KMS-11 (cell line): ENCODE results near the gene ZMAT5.

ENCODE experiments used
- H2AFZ ChIP-seq: fragments of 200-600 bp; sonication (generic); 2 replicates; pipeline ENCODE4 v1.6.1; 2016; ENCODE audit warnings: antibody characterized with exemption, mixed run types, low read depth
- H3K27ac ChIP-seq: fragments of 200-600 bp; sonication (generic); 2 replicates; pipeline ENCODE4 v1.6.1; 2016; ENCODE audit warnings: mild to moderate bottlenecking, mixed run types
- H3K27me3 ChIP-seq: fragments of 200-600 bp; sonication (generic); 2 replicates; pipeline ENCODE4 v1.6.1; 2017; ENCODE audit warnings: mild to moderate bottlenecking, low read depth, mixed run types, moderate library complexity; ENCODE audit not compliant: insufficient read depth
- H3K36me3 ChIP-seq: fragments of 200-600 bp; sonication (generic); 2 replicates; pipeline ENCODE4 v1.6.1; 2017; ENCODE audit warnings: mild to moderate bottlenecking, mixed run types; ENCODE audit not compliant: insufficient read depth
- H3K4me1 ChIP-seq: fragments of 200-600 bp; sonication (generic); 2 replicates; pipeline ENCODE4 v1.6.1; 2016; ENCODE audit warnings: mild to moderate bottlenecking, low read depth, mixed run types; ENCODE audit not compliant: poor library complexity, severe bottlenecking
- H3K4me2 ChIP-seq: fragments of 200-600 bp; sonication (generic); 2 replicates; pipeline ENCODE4 v1.7.0; 2016; ENCODE audit warnings: mild to moderate bottlenecking, mixed run types
- H3K4me3 ChIP-seq: fragments of 200-600 bp; sonication (generic); IDR thresholded peaks from 2 replicates; pipeline ENCODE4 v1.6.1; 2017; ENCODE audit warnings: low read depth, low read length, mixed read lengths; ENCODE audit not compliant: insufficient read depth
- H3K79me2 ChIP-seq: fragments of 200-600 bp; sonication (generic); 2 replicates; pipeline ENCODE4 v1.6.1; 2016; ENCODE audit warnings: low read depth, mixed run types; ENCODE audit not compliant: insufficient read depth
- H3K9ac ChIP-seq: fragments of 200-600 bp; sonication (generic); 2 replicates; pipeline ENCODE4 v1.6.1; 2016; ENCODE audit warnings: mild to moderate bottlenecking, mixed run types
- H4K20me1 ChIP-seq: fragments of 200-600 bp; sonication (generic); 2 replicates; pipeline ENCODE4 v1.6.1; 2016; ENCODE audit warnings: mild to moderate bottlenecking, mixed run types; ENCODE audit not compliant: insufficient read depth
- CTCF ChIP-seq: fragments of 200-600 bp; sonication (generic); conservative IDR thresholded peaks from 2 replicates; pipeline ENCODE4 v1.6.1; 2017; ENCODE audit warnings: low read depth, mild to moderate bottlenecking, antibody characterized with exemption, low read length, moderate library complexity, mixed read lengths

Gene ZMAT5

GRCh38 chr22:29703569-29704195 is 63.1 kb downstream of the ZMAT5 start:
- no peaks in the 10 kb centered on the region for H3K79me2 ChIP-seq
- no peak overlapping the region for H3K9ac ChIP-seq
- no peak overlapping the region for H3K4me2 ChIP-seq
- H3K36me3 ChIP-seq, result no peaks in the 10 kb centered on the region
- no peak overlapping the region for H3K27ac ChIP-seq
- H3K4me1 ChIP-seq, result no peaks in the 10 kb centered on the region
- peaks cover 6% of the 10 kb centered on the region; the same call in 1 of the 2 replicates for H3K27me3 ChIP-seq
- H3K4me3 ChIP-seq, result no peak overlapping the region
- no peaks in the 10 kb centered on the region for H4K20me1 ChIP-seq
- no peak overlapping the region for H2AFZ ChIP-seq
- TF ChIP-seq CTCF, result no peak

DNA sequence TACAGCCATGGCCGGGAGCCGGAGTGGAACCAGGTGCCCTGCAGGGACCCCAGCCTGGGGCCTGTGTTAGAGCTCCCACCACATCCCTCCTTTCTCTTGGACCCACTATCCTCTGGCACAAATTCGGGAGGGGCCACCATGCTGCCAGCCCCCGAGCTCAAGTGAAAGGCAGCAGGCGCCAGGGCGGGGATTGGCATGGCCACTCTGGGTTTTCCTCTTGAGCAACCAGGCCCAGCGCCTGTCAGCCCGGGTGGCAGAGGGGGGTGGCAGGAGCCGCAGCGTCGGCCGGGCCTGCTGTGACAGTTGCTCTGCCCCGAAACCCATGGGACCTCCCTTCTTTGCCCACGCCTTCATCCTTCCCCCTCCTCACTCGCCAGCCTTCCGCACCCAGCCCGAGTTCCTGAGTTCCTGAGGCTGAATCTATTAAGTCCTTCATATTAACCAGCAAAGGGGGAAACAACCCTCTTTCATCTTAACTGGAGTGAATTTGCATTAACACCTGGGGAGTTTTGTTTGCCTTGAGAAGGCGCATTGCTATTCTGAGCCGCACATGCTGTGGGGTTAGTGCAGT is 63.8 kb downstream of the ZMAT5 start:
- H2AFZ ChIP-seq, result no peak overlapping the region
- H3K4me1 ChIP-seq, result no peaks in the 10 kb centered on the region
- TF ChIP-seq CTCF, result no peak
- no peaks in the 10 kb centered on the region for H3K79me2 ChIP-seq
- no peak overlapping the region for H3K4me3 ChIP-seq
- no peak overlapping the region for H3K9ac ChIP-seq
- H3K36me3 ChIP-seq, result no peaks in the 10 kb centered on the region
- H4K20me1 ChIP-seq, result no peaks in the 10 kb centered on the region
- H3K27me3 ChIP-seq, result peaks cover 2% of the 10 kb centered on the region; the same call in 1 of the 2 replicates
- no peak overlapping the region for H3K4me2 ChIP-seq
- no peak overlapping the region for H3K27ac ChIP-seq

DNA sequence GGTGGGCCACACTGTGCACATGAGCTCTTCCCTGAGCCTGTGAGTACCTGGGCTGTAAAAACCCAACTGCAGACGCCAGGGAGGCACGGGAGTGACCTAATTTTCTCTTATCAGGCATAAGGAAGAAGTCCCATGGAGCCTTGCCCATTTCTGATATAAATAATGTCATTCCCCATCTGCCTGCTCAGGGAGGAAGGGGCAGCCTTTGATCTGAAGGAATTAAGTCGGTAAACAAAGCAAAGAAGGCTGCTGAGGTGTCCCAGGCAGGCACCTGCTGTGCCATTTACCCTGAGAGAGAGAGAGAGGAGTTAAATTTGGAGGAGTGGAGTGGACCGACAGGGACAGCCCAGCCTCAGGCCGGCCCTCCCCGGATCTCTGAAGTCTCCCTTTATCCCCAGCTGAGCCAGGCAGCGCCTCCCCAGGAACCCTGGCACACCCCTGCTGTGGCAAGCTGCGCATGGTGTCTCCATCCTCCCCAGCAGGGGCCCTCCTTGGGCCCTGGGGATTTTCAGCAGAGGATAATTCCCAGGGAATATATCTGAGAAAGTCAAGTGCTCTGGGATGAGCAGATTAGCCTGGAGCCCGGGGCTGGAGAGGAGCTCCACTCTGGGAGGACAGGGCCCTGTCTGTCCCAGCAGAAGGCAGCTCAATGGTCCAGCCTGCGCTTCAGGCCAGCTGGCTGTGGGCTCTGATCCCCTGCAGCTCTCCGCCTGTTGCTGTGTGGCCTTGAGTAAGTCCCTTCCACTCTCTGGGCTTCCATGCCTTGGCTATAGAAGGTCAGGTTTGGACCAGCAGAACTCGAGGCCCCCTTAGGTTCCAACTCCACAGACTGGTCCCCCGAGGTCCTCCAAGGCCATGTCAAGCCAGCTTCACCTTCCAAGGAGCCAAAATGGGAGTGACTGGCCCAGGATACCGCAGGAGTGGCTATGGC is 64.5 kb downstream of the ZMAT5 start:
- no peak overlapping the region for H3K27ac ChIP-seq
- TF ChIP-seq CTCF, result no peak
- no peaks in the 10 kb centered on the region for H4K20me1 ChIP-seq
- H3K36me3 ChIP-seq, result no peaks in the 10 kb centered on the region
- H3K4me1 ChIP-seq, result no peaks in the 10 kb centered on the region
- H3K79me2 ChIP-seq, result no peaks in the 10 kb centered on the region
- no peak overlapping the region for H2AFZ ChIP-seq
- H3K4me2 ChIP-seq, result no peak overlapping the region
- H3K27me3 ChIP-seq, result no peaks in the 10 kb centered on the region
- no peak overlapping the region for H3K9ac ChIP-seq
- no peak overlapping the region for H3K4me3 ChIP-seq

- H3K4me1 ChIP-seq, result no peaks in the 10 kb centered on the region
- no peaks in the 10 kb centered on the region for H3K27me3 ChIP-seq
- no peaks in the 10 kb centered on the region for H3K79me2 ChIP-seq
- H3K9ac ChIP-seq, result no peak overlapping the region
- H3K27ac ChIP-seq, result no peak overlapping the region
- H4K20me1 ChIP-seq, result no peaks in the 10 kb centered on the region
- no peak overlapping the region for H3K4me3 ChIP-seq
- no peaks in the 10 kb centered on the region for H3K36me3 ChIP-seq
- H2AFZ ChIP-seq, result no peak overlapping the region
- no peak overlapping the region for H3K4me2 ChIP-seq
- no peak for TF ChIP-seq CTCF
Measured at GRCh38 chr22:29701155-29701999, 65.4 kb downstream of the ZMAT5 start.
